ENCODE results near the gene MCAM. TPM values are rescaled to one million over a fixed set of nuclear protein-coding genes. Genes with fewer than 3 reads are reported as not detected.
A peak's percentile ranks its signal among the peaks of the same experiment; 100 is the strongest.

Gene MCAM
- total and polyA plus RNA-seq, 4 donors: 51.9 to 174 (median 124) TPM

DNA sequence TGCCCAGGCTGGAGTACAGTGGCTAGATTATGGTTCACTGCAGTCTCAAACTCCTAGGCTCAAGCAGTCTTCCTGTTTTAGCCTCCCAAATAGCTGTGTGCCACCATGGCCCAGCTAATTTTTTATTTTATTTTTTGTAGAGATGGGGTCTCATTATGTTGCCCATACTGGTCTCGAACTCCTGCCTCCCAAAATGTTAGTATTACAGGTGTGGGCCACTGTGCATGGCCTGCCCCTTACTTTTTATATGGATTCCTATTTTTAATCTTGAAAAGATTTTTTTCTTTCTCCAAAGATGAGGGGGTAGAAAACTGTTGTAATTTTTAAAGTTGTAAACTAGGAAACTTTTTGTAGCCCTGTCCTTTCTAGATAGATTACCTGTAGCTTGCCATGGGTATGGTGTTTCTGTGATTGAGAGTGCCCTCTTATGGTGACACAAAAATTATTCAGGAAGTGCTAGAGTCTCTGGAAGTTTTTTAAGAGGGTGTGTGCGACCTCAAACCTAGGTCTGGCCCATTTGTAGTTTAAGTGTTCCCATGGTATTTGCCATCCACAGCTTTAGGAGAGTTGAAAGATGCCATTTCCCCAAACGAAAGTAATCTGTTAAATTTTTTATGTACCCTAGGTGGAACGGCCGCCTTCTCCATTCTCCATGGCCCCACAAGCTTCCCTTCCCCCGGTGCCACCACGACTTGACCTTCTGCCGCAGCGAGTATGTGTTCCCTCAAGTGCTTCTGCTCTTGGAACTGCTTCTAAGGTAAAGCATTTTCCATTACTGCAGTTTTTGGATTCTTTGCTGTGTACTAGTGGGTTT is 32.4 kb downstream of the MCAM start:
- Histone ChIP-seq H3K27me3 (ENCODE audit: control insufficient read depth in 3 of 3, insufficient read depth in 3 of 3, low read length in 2 of 3) (no peaks in the 10 kb centered on the region), H3K4me3 (no peak overlapping the region), H3K27ac (ENCODE audit: low read depth in 1 of 2, low read length in 1 of 2) (no peak overlapping the region), H3K9ac (ENCODE audit: insufficient read depth in 1 of 2, low read length in 2 of 2) (no peak overlapping the region), H3K9me3 (ENCODE audit: control insufficient read depth in 4 of 4, insufficient read depth in 3 of 4, low read length in 3 of 4) (no peaks in the 10 kb centered on the region), H3K36me3 (ENCODE audit: control insufficient read depth in 4 of 4, insufficient read depth in 4 of 4, low read length in 4 of 4) (peaks cover 4 to 14% (median 10%) of the 10 kb centered on the region in 4 donors), H3K4me1 (ENCODE audit: control insufficient read depth in 5 of 5, insufficient read depth in 5 of 5, low read length in 5 of 5) (peaks cover 0 to 4% (median 0%) of the 10 kb centered on the region in 5 donors)
- WGBS, 2 donors: 62 to 75% methylated on average over 9 of the region's 9 CpGs
- DNase-seq (peak in 2 of 3 donors; percentile 39 to 58), ATAC-seq (ENCODE audit: insufficient read depth, low FRiP score) (peak; percentile 47)
- TF ChIP-seq, protein P1, sequence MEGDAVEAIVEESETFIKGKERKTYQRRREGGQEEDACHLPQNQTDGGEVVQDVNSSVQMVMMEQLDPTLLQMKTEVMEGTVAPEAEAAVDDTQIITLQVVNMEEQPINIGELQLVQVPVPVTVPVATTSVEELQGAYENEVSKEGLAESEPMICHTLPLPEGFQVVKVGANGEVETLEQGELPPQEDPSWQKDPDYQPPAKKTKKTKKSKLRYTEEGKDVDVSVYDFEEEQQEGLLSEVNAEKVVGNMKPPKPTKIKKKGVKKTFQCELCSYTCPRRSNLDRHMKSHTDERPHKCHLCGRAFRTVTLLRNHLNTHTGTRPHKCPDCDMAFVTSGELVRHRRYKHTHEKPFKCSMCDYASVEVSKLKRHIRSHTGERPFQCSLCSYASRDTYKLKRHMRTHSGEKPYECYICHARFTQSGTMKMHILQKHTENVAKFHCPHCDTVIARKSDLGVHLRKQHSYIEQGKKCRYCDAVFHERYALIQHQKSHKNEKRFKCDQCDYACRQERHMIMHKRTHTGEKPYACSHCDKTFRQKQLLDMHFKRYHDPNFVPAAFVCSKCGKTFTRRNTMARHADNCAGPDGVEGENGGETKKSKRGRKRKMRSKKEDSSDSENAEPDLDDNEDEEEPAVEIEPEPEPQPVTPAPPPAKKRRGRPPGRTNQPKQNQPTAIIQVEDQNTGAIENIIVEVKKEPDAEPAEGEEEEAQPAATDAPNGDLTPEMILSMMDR (IDR thresholded peaks at IDR 0.05; ENCODE audit: control extremely low read depth, extremely low read depth): peak; percentile 19

DNA sequence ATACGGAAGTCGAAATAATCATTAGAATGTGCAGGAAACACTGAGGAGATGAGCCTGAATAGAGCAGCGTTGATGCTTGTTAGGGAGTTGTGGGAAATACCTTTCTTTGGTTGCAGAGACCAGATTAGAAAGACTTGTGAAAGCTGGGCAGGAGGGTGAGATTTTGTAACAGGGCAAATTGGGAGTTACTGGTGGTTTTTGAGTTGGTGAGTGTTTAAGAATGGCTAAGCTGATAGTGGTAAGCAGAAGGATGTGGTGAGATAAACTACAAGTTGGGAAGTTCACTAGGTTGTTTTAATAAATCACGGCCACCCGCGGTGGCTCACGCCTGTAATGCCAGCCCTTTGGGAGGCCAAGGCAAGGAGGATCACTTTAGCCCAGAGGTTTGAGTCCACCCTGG is 34.4 kb downstream of the MCAM start:
- Histone ChIP-seq H3K4me3 (no peak overlapping the region), H3K27me3 (ENCODE audit: control insufficient read depth in 3 of 3, insufficient read depth in 3 of 3, low read length in 2 of 3) (no peaks in the 10 kb centered on the region), H3K27ac (ENCODE audit: low read depth in 1 of 2, low read length in 1 of 2) (no peak overlapping the region), H3K9ac (ENCODE audit: insufficient read depth in 1 of 2, low read length in 2 of 2) (no peak overlapping the region), H3K36me3 (ENCODE audit: control insufficient read depth in 4 of 4, insufficient read depth in 4 of 4, low read length in 4 of 4) (peaks cover 8 to 26% (median 10%) of the 10 kb centered on the region in 4 donors), H3K9me3 (ENCODE audit: control insufficient read depth in 4 of 4, insufficient read depth in 3 of 4, low read length in 3 of 4) (no peaks in the 10 kb centered on the region), H3K4me1 (ENCODE audit: control insufficient read depth in 5 of 5, insufficient read depth in 5 of 5, low read length in 5 of 5) (peaks cover 0 to 4% (median 0%) of the 10 kb centered on the region in 5 donors)
- WGBS, 2 donors: 64 to 75% methylated on average over 7 of the region's 7 CpGs
- TF ChIP-seq, protein P1 (IDR thresholded peaks at IDR 0.05; ENCODE audit: control extremely low read depth, extremely low read depth): no peak
- ATAC-seq (ENCODE audit: insufficient read depth, low FRiP score) (no peak), DNase-seq (no peak)

DNA sequence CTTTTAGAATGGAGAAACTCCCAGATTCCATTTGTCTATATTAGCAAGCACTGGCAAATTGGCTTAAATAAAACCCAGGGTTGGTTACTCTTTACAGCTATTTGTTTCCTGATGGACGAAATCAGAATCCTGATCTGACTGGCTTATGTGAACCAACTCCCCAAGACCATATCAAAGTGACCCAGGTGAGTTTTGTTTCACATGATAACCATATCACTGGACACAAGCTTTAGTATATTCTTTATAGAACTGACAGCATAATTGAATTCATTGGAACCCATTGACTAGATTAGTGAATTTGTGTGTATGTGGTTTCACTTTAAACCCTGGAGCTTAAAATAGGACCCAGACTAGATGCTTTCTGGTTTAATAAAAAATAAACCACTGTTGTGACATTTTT is 39.3 kb downstream of the MCAM start:
- TF ChIP-seq, protein P1 (IDR thresholded peaks at IDR 0.05; ENCODE audit: control extremely low read depth, extremely low read depth): no peak
- Histone ChIP-seq H3K27me3 (ENCODE audit: control insufficient read depth in 3 of 3, insufficient read depth in 3 of 3, low read length in 2 of 3) (no peaks in the 10 kb centered on the region), H3K4me3 (no peak overlapping the region), H3K9ac (ENCODE audit: insufficient read depth in 1 of 2, low read length in 2 of 2) (no peak overlapping the region), H3K36me3 (ENCODE audit: control insufficient read depth in 4 of 4, insufficient read depth in 4 of 4, low read length in 4 of 4) (peaks cover 7 to 21% (median 8%) of the 10 kb centered on the region in 4 donors), H3K9me3 (ENCODE audit: control insufficient read depth in 4 of 4, insufficient read depth in 3 of 4, low read length in 3 of 4) (no peaks in the 10 kb centered on the region), H3K27ac (ENCODE audit: low read depth in 1 of 2, low read length in 1 of 2) (no peak overlapping the region), H3K4me1 (ENCODE audit: control insufficient read depth in 5 of 5, insufficient read depth in 5 of 5, low read length in 5 of 5) (peaks cover 0 to 4% (median 0%) of the 10 kb centered on the region in 5 donors)
- ATAC-seq (ENCODE audit: insufficient read depth, low FRiP score) (no peak), DNase-seq (no peak)
- WGBS, 2 donors: 93 to 98% methylated on average over 1 of the region's 1 CpG
